Trophoblast cell (in vitro differentiated cells and primary cell): Measurements from ENCODE around the gene SNPH.
A peak's percentile ranks its signal among the peaks of the same experiment; 100 is the strongest.

ENCODE experiments used
- DNase-seq, 2 donors: peaks; one replicate each; pipeline ENCODE4 v3.0.0-alpha.2; 2016
- H2AFZ ChIP-seq: 2 replicates; pipeline ENCODE4 v1.6.1; 2013; ENCODE audit warnings: low read length, moderate library complexity, mild to moderate bottlenecking; ENCODE audit not compliant: insufficient read depth, poor library complexity
- H2AK5ac ChIP-seq: 2 replicates; pipeline ENCODE4 v1.6.1; 2013; ENCODE audit warnings: mild to moderate bottlenecking, low read length
- H2BK120ac ChIP-seq: 2 replicates; pipeline ENCODE4 v1.6.1; 2013; ENCODE audit warnings: low read length, mild to moderate bottlenecking, moderate library complexity; ENCODE audit not compliant: insufficient read depth, poor library complexity
- H2BK12ac ChIP-seq: 2 replicates; pipeline ENCODE4 v1.6.1; 2013; ENCODE audit warnings: mild to moderate bottlenecking, low read length, moderate library complexity
- H2BK5ac ChIP-seq: 2 replicates; pipeline ENCODE4 v1.6.1; 2013; ENCODE audit warnings: low read length, low read depth, moderate library complexity, mild to moderate bottlenecking; ENCODE audit not compliant: poor library complexity
- H3K14ac ChIP-seq: 2 replicates; pipeline ENCODE4 v1.6.1; 2013; ENCODE audit warnings: mild to moderate bottlenecking, low read length
- H3K18ac ChIP-seq: 2 replicates; pipeline ENCODE4 v1.6.1; 2013; ENCODE audit warnings: mild to moderate bottlenecking, low read length
- H3K23ac ChIP-seq: 2 replicates; pipeline ENCODE4 v1.6.1; 2013; ENCODE audit warnings: low read length
- H3K27ac ChIP-seq: 2 replicates; pipeline ENCODE4 v1.5.1; 2013; ENCODE audit warnings: low read depth, mild to moderate bottlenecking, inconsistent platforms, low read length, moderate library complexity
- H3K27me3 ChIP-seq: 2 replicates; pipeline ENCODE4 v1.6.1; 2013; ENCODE audit warnings: inconsistent platforms, mild to moderate bottlenecking, low read length, moderate library complexity; ENCODE audit not compliant: insufficient read depth
- H3K36me3 ChIP-seq, 2 experiments: 1 replicate in 1 of 2; 2 replicates in 1 of 2; pipeline ENCODE4 v1.6.1; 2013; ENCODE audit warnings: low read length in 2 of 2, mild to moderate bottlenecking in 2 of 2, moderate library complexity in 1 of 2; ENCODE audit not compliant: insufficient read depth in 2 of 2, control insufficient read depth in 1 of 2
- H3K4ac ChIP-seq: 2 replicates; pipeline ENCODE4 v1.6.1; 2013; ENCODE audit warnings: low read depth, mild to moderate bottlenecking, low read length, moderate library complexity
- H3K4me1 ChIP-seq, 2 experiments: 1 replicate in 1 of 2; 2 replicates in 1 of 2; pipeline ENCODE4 v1.6.1; 2013; ENCODE audit warnings: low read length in 2 of 2, mild to moderate bottlenecking in 2 of 2, moderate library complexity in 1 of 2; ENCODE audit not compliant: insufficient read depth in 2 of 2, control insufficient read depth in 1 of 2
- H3K4me2 ChIP-seq: 2 replicates; pipeline ENCODE4 v1.6.1; 2013; ENCODE audit warnings: inconsistent platforms, mild to moderate bottlenecking, low read length, moderate library complexity
- H3K4me3 ChIP-seq: 2 replicates; pipeline ENCODE4 v1.5.1; 2013; ENCODE audit warnings: mild to moderate bottlenecking, low read depth, low read length, inconsistent platforms
- H3K79me1 ChIP-seq: one replicate; pipeline ENCODE4 v1.6.1; 2013; ENCODE audit warnings: low read length
- H3K79me2 ChIP-seq: 2 replicates; pipeline ENCODE4 v1.6.1; 2013; ENCODE audit warnings: low read length, mild to moderate bottlenecking; ENCODE audit not compliant: control insufficient read depth, insufficient read depth, poor library complexity
- H3K9ac ChIP-seq: 2 replicates; pipeline ENCODE4 v1.6.1; 2013; ENCODE audit warnings: mild to moderate bottlenecking, low read length
- H3K9me3 ChIP-seq: 2 replicates; pipeline ENCODE4 v1.6.1; 2013; ENCODE audit warnings: low read depth, mild to moderate bottlenecking, control low read depth, inconsistent platforms, low read length; ENCODE audit not compliant: insufficient read depth
- H4K12ac ChIP-seq: 2 replicates; pipeline ENCODE4 v1.6.1; 2013; ENCODE audit warnings: low read depth, mild to moderate bottlenecking, low read length, moderate library complexity
- H4K8ac ChIP-seq: 2 replicates; pipeline ENCODE4 v1.6.1; 2013; ENCODE audit warnings: low read depth, mild to moderate bottlenecking, low read length, moderate library complexity
- H4K91ac ChIP-seq: one replicate; pipeline ENCODE4 v1.6.1; 2013; ENCODE audit warnings: low read depth, mild to moderate bottlenecking, low read length, moderate library complexity
- WGBS: extraction: QIAGEN DNeasy Blood & Tissue Kit; methylation state at CpG from one replicate; pipeline ENCODE4 v1.1.7; 2013; ENCODE audit warnings: missing lambda C conversion rate; ENCODE audit not compliant: insufficient read length, insufficient coverage; ENCODE audit errors: extremely low coverage; 5-methylcytosine and 5-hydroxymethylcytosine counted together

Gene SNPH

DNA sequence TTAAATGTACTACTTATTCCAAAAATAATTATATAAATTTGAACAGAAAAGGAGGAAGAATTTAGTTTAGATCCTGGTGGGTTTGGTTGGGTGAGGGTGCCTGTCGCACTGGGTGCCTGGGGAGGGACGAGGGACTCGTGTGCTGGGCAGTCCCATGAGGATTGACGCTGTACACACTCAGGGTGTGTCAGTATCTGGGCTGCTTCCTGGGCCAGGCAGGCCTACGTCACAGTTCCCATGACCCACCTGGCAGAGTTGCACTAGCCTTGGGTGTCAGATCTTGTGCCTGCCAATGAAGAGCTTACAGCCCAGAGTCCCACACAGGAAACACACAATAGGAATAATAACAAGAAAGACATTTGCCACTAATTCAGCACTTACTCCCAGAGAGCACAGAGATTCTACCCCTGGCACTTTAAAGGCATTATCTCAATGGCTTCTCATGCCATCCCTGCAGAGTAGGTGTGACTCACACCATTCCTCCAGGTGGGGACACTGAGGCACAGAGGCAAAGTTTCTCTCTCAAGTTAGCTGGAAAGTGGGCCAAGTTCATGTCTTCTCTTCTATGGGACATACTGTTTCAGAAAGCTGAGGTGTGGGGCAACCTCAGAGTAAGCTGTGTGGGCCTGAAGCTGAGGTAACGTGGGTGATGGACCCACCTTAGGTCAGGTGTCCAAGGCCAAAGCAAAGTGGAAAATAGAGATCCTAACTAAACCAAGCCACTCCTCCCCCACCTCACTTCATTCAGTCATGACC, 64.2 kb downstream of the SNPH start:
- Histone ChIP-seq H4K8ac (no peak overlapping the region), H3K27ac (no peak overlapping the region), H3K23ac (no peak overlapping the region), H3K79me1 (peaks cover 9% of the 10 kb centered on the region), H2BK12ac (no peak overlapping the region), H3K4me3 (peak overlapping the region; percentile 50), H3K27me3 (no peaks in the 10 kb centered on the region), H3K4me2 (no peak overlapping the region), H3K14ac (no peak overlapping the region), H3K79me2 (peaks cover 7% of the 10 kb centered on the region), H2AK5ac (no peak overlapping the region), H3K9me3 (no peaks in the 10 kb centered on the region), H4K12ac (no peak overlapping the region), H2BK120ac (no peak overlapping the region), H4K91ac (no peak overlapping the region), H3K4me1 (peaks cover 15 to 19% of the 10 kb centered on the region in 2 experiments), H3K4ac (peak overlapping the region; percentile 22), H3K36me3 (peaks cover 5 to 9% of the 10 kb centered on the region in 2 experiments), H2AFZ (no peak overlapping the region), H3K18ac (no peak overlapping the region), H3K9ac (no peak overlapping the region), H2BK5ac (no peak overlapping the region)
- no peak for DNase-seq
- no CpG with 5 or more reads among the region's 6 CpGs for WGBS

DNA sequence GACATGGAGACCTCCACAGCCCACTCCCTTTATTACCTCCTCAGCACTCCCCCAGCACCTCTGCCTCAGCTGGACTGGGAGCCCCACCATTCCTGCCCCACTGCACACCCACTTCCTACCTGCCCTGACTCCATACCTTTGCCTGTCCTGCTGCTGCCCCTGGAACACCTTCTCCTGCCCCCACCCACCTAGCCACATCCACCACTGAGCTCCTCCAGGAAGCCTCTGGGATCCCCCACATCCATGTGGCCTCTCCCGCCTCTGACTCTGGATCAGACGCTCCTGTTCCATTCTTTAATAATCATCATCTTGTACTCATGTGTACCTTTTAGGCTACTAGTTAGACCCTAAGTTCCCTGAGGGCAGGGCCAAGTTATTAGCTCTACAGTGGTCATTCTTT, 65.0 kb downstream of the SNPH start:
- no peak overlapping the region for H2BK5ac ChIP-seq
- H3K4me3 ChIP-seq, result no peak overlapping the region
- peaks cover 5 to 9% of the 10 kb centered on the region in 2 experiments for H3K36me3 ChIP-seq
- no peaks in the 10 kb centered on the region for H3K9me3 ChIP-seq
- H3K79me2 ChIP-seq, result no peaks in the 10 kb centered on the region
- no peak overlapping the region for H4K8ac ChIP-seq
- no peak overlapping the region for H3K4me2 ChIP-seq
- H3K23ac ChIP-seq, result no peak overlapping the region
- H2AK5ac ChIP-seq, result no peak overlapping the region
- no peak overlapping the region for H2AFZ ChIP-seq
- H3K14ac ChIP-seq, result no peak overlapping the region
- no peak overlapping the region for H3K27ac ChIP-seq
- no peak overlapping the region for H4K12ac ChIP-seq
- no peak for DNase-seq
- H2BK120ac ChIP-seq, result no peak overlapping the region
- WGBS, result no CpG with 5 or more reads among the region's 2 CpGs
- H3K4ac ChIP-seq, result peak overlapping the region; percentile 23
- H3K27me3 ChIP-seq, result no peaks in the 10 kb centered on the region
- H2BK12ac ChIP-seq, result no peak overlapping the region
- H3K4me1 ChIP-seq, result peaks cover 12 to 16% of the 10 kb centered on the region in 2 experiments
- H4K91ac ChIP-seq, result no peak overlapping the region
- peaks cover under 1% of the 10 kb centered on the region for H3K79me1 ChIP-seq
- no peak overlapping the region for H3K18ac ChIP-seq
- no peak overlapping the region for H3K9ac ChIP-seq

DNA sequence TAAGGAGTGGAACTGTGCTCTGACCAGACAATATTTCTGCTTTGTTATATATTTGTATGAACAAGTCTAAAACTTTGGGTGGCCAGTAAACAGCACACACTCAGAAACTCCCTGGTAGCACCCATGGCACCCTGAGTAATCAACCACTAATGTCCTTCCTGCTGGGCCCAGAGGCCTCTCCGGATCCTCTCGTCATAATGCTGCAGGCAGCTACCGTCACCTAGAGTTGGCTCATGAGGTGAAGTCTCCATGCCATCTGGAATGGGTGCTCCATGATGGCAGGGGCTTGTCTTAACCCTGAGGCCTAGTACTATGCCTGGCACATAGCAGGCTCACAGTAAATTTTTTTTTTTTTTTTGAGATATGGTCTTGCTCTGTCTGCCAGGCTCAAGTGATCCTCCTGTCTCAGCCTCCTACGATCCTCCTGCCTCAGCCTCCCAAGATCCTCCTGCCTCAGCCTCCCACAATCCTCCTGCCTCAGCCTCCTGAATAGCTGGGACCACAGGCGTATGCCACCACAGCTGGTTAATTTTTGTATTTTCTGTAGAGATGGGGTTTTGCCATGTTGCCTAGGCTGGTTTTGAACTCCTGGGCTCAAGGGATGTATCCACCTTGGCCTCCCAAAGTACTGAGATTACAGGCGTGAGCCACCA, 65.8 kb downstream of the SNPH start:
- no peak overlapping the region for H3K4me2 ChIP-seq
- H2BK5ac ChIP-seq, result no peak overlapping the region
- H2AFZ ChIP-seq, result no peak overlapping the region
- no peak overlapping the region for H3K4ac ChIP-seq
- H3K14ac ChIP-seq, result no peak overlapping the region
- H3K4me1 ChIP-seq, result peaks cover 9 to 13% of the 10 kb centered on the region in 2 experiments
- no peaks in the 10 kb centered on the region for H3K79me2 ChIP-seq
- no CpG with 5 or more reads among the region's 6 CpGs for WGBS
- no peak overlapping the region for H2BK120ac ChIP-seq
- H3K79me1 ChIP-seq, result no peaks in the 10 kb centered on the region
- H3K27ac ChIP-seq, result no peak overlapping the region
- no peaks in the 10 kb centered on the region for H3K27me3 ChIP-seq
- no peak overlapping the region for H3K4me3 ChIP-seq
- no peak overlapping the region for H2BK12ac ChIP-seq
- no peak overlapping the region for H4K8ac ChIP-seq
- no peak overlapping the region for H4K12ac ChIP-seq
- H3K9me3 ChIP-seq, result no peaks in the 10 kb centered on the region
- no peak overlapping the region for H3K18ac ChIP-seq
- no peak for DNase-seq
- H3K36me3 ChIP-seq, result peaks cover 5 to 9% of the 10 kb centered on the region in 2 experiments
- no peak overlapping the region for H2AK5ac ChIP-seq
- H3K23ac ChIP-seq, result no peak overlapping the region
- no peak overlapping the region for H3K9ac ChIP-seq
- H4K91ac ChIP-seq, result no peak overlapping the region

DNA sequence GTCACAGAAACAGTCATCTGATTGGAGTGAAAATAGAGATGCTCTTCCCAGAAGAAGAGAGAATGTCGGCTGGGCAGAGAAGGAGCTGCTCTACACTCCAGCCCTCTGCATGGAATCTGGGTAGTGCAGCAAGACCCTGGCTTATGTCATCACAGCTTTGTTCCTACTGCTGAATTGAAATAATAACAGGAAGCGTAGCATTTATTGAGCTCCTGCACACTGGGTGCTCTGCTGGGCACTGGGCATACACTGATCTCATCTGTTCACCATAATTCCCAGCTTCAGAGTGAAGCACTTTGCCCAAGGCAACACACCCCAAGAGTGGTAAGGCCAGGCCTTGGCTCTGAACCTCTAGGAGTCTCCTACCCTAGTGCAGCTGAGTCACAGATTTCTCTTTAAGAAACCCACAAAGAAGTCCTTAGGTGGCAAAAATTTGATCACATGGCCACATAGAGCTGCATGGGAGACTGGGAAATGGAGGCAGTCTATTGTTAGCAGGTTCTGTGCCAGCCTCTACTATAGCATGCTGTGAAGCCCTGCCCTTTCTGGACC, 66.7 kb downstream of the SNPH start:
- no peak overlapping the region for H2BK12ac ChIP-seq
- H4K8ac ChIP-seq, result no peak overlapping the region
- H3K4ac ChIP-seq, result no peak overlapping the region
- no peak overlapping the region for H3K4me2 ChIP-seq
- H2BK120ac ChIP-seq, result no peak overlapping the region
- H3K23ac ChIP-seq, result no peak overlapping the region
- no peak overlapping the region for H3K18ac ChIP-seq
- H3K27ac ChIP-seq, result no peak overlapping the region
- no peaks in the 10 kb centered on the region for H3K79me2 ChIP-seq
- peaks cover 5 to 9% of the 10 kb centered on the region in 2 experiments for H3K4me1 ChIP-seq
- H4K12ac ChIP-seq, result no peak overlapping the region
- H3K14ac ChIP-seq, result no peak overlapping the region
- peaks cover 5 to 9% of the 10 kb centered on the region in 2 experiments for H3K36me3 ChIP-seq
- H3K9ac ChIP-seq, result no peak overlapping the region
- H2BK5ac ChIP-seq, result no peak overlapping the region
- H3K4me3 ChIP-seq, result no peak overlapping the region
- no peak for DNase-seq
- H2AFZ ChIP-seq, result no peak overlapping the region
- WGBS, result no CpG with 5 or more reads among the region's 2 CpGs
- no peak overlapping the region for H4K91ac ChIP-seq
- H3K79me1 ChIP-seq, result no peaks in the 10 kb centered on the region
- H2AK5ac ChIP-seq, result no peak overlapping the region
- no peaks in the 10 kb centered on the region for H3K9me3 ChIP-seq
- H3K27me3 ChIP-seq, result no peaks in the 10 kb centered on the region
